ENCODE data around the gene FRZB.

DNA sequence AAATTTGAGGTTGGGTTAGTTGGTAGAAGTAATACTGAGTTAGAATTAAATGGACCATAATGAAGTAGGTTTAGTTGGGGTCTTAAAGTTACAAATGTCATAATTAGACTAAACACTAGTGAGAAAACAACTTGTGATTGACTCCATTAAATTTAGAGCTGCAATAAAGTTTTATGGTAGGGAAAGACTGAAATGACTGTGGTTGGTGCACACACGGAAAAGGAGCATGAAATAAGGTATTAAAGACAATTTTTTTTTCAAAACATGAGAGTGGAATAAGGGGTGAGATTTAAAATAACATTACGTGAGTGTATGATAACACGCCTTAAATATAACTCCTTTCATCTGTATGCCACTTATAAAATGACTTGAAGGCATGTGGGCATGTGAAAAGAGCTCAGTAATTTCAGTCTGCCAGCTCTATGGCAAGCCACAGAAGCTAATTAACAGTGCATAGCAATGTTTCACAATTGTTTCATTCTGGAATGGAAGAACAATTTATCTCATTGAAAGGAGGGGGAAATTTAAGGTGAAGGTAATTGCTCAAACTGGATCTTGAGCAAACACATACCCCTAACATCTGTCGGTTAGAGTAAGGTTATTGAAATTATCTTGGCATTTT lies 1.4 kb downstream of the FRZB start:
- TF ChIP-seq CHD2 (IDR thresholded peaks at IDR 0.05; ENCODE audit: low read depth, low read length) = no peak
- no peak for TF ChIP-seq MTA3 (CRISPR knock-in tag; IDR thresholded peaks at IDR 0.05)
- TF ChIP-seq ZNF143 (CRISPR knock-in tag; IDR thresholded peaks at IDR 0.05) = no peak
- no peak for TF ChIP-seq RAD21 (CRISPR knock-in tag; IDR thresholded peaks at IDR 0.05)
- TF ChIP-seq, protein P1, sequence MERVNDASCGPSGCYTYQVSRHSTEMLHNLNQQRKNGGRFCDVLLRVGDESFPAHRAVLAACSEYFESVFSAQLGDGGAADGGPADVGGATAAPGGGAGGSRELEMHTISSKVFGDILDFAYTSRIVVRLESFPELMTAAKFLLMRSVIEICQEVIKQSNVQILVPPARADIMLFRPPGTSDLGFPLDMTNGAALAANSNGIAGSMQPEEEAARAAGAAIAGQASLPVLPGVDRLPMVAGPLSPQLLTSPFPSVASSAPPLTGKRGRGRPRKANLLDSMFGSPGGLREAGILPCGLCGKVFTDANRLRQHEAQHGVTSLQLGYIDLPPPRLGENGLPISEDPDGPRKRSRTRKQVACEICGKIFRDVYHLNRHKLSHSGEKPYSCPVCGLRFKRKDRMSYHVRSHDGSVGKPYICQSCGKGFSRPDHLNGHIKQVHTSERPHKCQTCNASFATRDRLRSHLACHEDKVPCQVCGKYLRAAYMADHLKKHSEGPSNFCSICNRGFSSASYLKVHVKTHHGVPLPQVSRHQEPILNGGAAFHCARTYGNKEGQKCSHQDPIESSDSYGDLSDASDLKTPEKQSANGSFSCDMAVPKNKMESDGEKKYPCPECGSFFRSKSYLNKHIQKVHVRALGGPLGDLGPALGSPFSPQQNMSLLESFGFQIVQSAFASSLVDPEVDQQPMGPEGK (CRISPR knock-in tag; IDR thresholded peaks at IDR 0.05) = no peak
- TF ChIP-seq HOXA7 (CRISPR knock-in tag; IDR thresholded peaks at IDR 0.05) = no peak

Measured in HepG2 (cell line).